ENCODE results near the gene TMEM45A. TPM values are rescaled to one million over a fixed set of nuclear protein-coding genes. Genes with fewer than 3 reads are reported as not detected.

TMEM45A gene
- total and polyA plus RNA-seq, 7 donors, result 1.4 to 23.9 (median 12.2) TPM

DNA sequence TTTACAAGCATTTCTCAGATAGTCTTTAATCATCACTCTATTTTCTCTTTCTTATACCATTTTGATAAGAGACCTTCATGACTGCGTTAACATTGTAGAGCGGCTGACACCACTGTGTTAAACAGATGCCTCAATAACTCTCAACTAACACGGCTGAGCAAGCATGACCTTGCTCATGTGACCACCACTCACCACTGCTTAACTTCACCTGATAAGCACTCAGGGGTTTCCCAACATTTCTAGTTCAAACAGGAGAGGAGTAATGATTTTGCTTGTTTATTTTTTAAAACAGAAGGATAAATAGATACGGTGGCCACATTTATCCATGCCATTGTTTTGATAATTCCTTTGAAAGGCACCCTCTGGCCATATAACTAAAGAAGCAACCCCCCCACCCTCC is 37.7 kb upstream of the TMEM45A start:
- H3K4me3 ChIP-seq, result no peak overlapping the region
- DNase-seq, result no peak
- H3K36me3 ChIP-seq, result no peaks in the 10 kb centered on the region
- intact Hi-C loops (cut with DNase I), result no loop called here
- TF ChIP-seq POLR2AphosphoS5 (IDR thresholded peaks at IDR 0.05) (no peak), POLR2A (IDR thresholded peaks at IDR 0.05) (no peak), EP300 (IDR thresholded peaks at IDR 0.05) (no peak)
- TF ChIP-seq, protein P1, sequence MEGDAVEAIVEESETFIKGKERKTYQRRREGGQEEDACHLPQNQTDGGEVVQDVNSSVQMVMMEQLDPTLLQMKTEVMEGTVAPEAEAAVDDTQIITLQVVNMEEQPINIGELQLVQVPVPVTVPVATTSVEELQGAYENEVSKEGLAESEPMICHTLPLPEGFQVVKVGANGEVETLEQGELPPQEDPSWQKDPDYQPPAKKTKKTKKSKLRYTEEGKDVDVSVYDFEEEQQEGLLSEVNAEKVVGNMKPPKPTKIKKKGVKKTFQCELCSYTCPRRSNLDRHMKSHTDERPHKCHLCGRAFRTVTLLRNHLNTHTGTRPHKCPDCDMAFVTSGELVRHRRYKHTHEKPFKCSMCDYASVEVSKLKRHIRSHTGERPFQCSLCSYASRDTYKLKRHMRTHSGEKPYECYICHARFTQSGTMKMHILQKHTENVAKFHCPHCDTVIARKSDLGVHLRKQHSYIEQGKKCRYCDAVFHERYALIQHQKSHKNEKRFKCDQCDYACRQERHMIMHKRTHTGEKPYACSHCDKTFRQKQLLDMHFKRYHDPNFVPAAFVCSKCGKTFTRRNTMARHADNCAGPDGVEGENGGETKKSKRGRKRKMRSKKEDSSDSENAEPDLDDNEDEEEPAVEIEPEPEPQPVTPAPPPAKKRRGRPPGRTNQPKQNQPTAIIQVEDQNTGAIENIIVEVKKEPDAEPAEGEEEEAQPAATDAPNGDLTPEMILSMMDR (IDR thresholded peaks at IDR 0.05), result no peak
- no peaks in the 10 kb centered on the region for H3K27me3 ChIP-seq
- H3K4me1 ChIP-seq, result no peaks in the 10 kb centered on the region
- 89 to 96% methylated on average over 4 of the region's 4 CpGs for WGBS, 2 donors
- H3K9me3 ChIP-seq, result no peaks in the 10 kb centered on the region
- no peak overlapping the region for H3K27ac ChIP-seq

DNA sequence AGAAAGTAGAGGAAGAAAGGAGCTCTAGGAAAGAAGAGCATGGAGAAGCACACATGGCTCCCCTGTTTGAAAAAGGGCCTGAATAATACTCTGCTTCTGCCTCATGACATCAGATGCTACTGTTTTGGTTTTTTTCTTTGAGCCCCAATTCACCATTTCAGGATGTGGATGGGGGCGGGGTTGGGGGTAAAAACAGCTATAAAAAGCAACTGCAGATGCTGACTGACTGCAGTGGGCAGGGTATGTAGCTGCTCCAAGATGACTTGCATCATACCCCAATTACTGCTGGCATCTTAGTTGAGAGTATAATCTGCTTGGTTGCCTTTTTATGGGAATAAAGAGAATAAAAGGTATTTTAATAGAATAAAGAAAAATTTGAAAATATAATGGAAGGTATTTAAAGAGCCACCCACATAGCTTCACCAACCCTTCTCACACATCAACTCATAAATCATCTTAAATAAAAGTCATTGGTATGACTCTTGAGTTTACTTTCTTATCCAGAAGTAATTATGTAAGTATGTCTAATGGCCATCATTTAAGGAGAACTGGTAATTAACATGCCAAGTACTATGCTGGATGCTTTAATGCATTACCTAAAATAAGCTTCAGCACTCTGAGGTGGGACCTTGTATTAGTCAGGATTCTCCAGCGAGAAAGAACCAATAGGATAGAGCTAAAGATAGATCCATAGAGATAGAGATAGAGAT is 36.4 kb upstream of the TMEM45A start:
- H3K4me1 ChIP-seq, result no peaks in the 10 kb centered on the region
- WGBS, 2 donors, result 77 to 92% methylated on average over 2 of the region's 2 CpGs
- H3K4me3 ChIP-seq, result no peak overlapping the region
- intact Hi-C loops (cut with DNase I), result no loop called here
- H3K27me3 ChIP-seq, result no peaks in the 10 kb centered on the region
- TF ChIP-seq, protein P1 (IDR thresholded peaks at IDR 0.05), result no peak
- TF ChIP-seq POLR2A (IDR thresholded peaks at IDR 0.05) (no peak), POLR2AphosphoS5 (IDR thresholded peaks at IDR 0.05) (no peak), EP300 (IDR thresholded peaks at IDR 0.05) (no peak)
- no peak overlapping the region for H3K27ac ChIP-seq
- no peaks in the 10 kb centered on the region for H3K36me3 ChIP-seq
- no peak for DNase-seq
- H3K9me3 ChIP-seq, result no peaks in the 10 kb centered on the region

DNA sequence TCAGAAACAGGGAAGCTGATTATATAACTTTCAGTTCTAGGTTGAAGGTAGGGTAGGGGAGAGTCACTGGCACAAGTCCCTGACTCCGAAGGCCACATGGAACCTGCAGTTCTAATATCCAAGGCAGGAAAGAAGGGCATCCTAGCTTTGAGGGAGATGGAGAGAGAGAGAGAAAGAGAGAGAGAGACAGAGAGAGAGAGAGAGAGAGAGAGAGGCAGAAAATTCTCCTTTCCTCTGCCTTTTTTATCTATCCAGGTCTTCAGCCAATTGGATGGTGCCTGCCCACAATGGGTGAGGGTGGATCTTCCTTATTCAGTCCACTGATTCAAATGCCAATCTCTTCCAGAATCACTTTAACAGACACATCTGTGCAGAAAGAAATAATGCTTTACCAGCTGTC is 35.7 kb upstream of the TMEM45A start:
- Histone ChIP-seq H3K36me3 (no peaks in the 10 kb centered on the region), H3K27me3 (no peaks in the 10 kb centered on the region), H3K4me1 (no peaks in the 10 kb centered on the region), H3K27ac (no peak overlapping the region), H3K9me3 (no peaks in the 10 kb centered on the region), H3K4me3 (no peak overlapping the region)
- intact Hi-C loops (cut with DNase I), result no loop called here
- DNase-seq, result no peak
- TF ChIP-seq, protein P1 (IDR thresholded peaks at IDR 0.05), result no peak
- TF ChIP-seq EP300 (IDR thresholded peaks at IDR 0.05) (no peak), POLR2A (IDR thresholded peaks at IDR 0.05) (no peak), POLR2AphosphoS5 (IDR thresholded peaks at IDR 0.05) (no peak)
- 91% methylated on average over 1 of the region's 1 CpG for WGBS, 2 donors

DNA sequence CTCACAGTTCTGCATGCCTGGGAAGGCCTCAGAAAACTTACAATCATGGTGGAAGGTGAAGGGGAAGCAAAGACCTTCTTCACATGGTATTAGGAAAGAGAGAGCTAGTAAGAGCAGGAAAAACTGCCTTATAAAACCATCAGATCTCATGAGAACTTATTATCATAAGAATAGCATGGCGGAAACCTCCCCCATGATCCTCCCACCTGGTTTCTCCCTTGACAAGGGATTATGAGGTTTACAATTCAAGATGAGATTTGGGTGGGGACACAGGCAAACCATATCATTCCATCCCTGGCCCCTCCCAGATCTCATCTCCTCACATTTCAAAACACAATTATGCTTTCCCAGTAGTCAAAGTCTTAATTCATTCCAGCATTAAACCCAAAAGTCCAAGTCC is 34.6 kb upstream of the TMEM45A start:
- Histone ChIP-seq H3K4me1 (no peaks in the 10 kb centered on the region), H3K9me3 (no peaks in the 10 kb centered on the region), H3K36me3 (no peaks in the 10 kb centered on the region), H3K27me3 (no peaks in the 10 kb centered on the region), H3K27ac (no peak overlapping the region), H3K4me3 (no peak overlapping the region)
- DNase-seq, result no peak
- WGBS, 2 donors, result 98 to 100% methylated on average over 1 of the region's 1 CpG
- no peak for TF ChIP-seq POLR2A (IDR thresholded peaks at IDR 0.05)
- no peak for TF ChIP-seq POLR2AphosphoS5 (IDR thresholded peaks at IDR 0.05)
- TF ChIP-seq EP300 (IDR thresholded peaks at IDR 0.05), result no peak
- TF ChIP-seq, protein P1 (IDR thresholded peaks at IDR 0.05), result no peak
- intact Hi-C loops (cut with DNase I), result no loop called here

DNA sequence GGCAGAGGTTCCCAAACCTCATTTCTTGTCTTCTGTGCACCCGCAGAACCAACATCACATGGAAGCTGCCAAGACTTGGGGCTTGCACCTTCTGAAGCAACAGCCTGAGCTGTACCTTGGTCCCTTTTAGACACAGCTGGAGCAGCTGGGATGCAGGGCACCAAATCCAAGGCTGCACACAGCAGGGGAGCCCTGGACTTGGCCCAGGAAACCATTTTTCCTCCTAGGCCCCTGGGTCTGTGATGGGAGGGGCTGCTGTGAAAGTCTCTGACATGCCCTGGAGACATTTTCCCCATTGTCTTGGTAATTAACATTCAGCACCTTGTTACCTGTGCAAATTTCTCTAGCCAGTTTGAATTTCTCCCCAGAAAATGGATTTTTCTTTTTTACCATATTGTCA is 33.6 kb upstream of the TMEM45A start:
- 97% methylated on average over 1 of the region's 1 CpG for WGBS, 2 donors

More for the DNA sequence above, 33.6 kb upstream of the TMEM45A start:
- H3K27me3 ChIP-seq, result no peaks in the 10 kb centered on the region
- H3K27ac ChIP-seq, result no peak overlapping the region
- H3K9me3 ChIP-seq, result no peaks in the 10 kb centered on the region
- TF ChIP-seq EP300 (IDR thresholded peaks at IDR 0.05) (no peak), POLR2A (IDR thresholded peaks at IDR 0.05) (no peak), POLR2AphosphoS5 (IDR thresholded peaks at IDR 0.05) (no peak)
- TF ChIP-seq, protein P1 (IDR thresholded peaks at IDR 0.05), result no peak
- H3K36me3 ChIP-seq, result no peaks in the 10 kb centered on the region
- intact Hi-C loops (cut with DNase I), result no loop called here
- no peak for DNase-seq
- H3K4me1 ChIP-seq, result no peaks in the 10 kb centered on the region
- H3K4me3 ChIP-seq, result no peak overlapping the region
